ENCODE results near the gene SLC15A3. TPM values are rescaled to one million over a fixed set of nuclear protein-coding genes. Genes with fewer than 3 reads are reported as not detected.

The SLC15A3 gene
- total RNA-seq, 1 experiment from 2014 or later: 5.5 TPM

DNA sequence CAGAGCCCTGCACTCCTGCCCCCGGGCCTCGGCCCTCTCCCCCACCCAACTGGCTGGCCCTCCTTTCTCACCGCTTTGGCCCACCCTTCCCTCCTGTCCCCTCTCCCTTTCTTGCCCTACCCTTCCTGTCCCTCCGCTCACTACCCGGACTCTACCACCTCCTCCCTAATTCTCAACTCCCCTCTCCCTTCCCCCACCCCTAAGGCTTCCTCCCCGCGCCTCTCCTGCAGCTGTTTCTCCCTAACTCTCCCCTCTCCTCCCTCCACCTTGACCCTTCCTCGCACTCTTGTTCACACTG lies 421 bp downstream of the SLC15A3 start:
- H3K27ac ChIP-seq: no peak overlapping the region
- BruUV-seq (replicated peaks): no TSS peak
- H3K9me3 ChIP-seq (ENCODE audit: insufficient read depth, low read depth): no peaks in the 10 kb centered on the region
- no peak overlapping the region for H3K4me3 ChIP-seq
- H3K27me3 ChIP-seq (ENCODE audit: insufficient read depth, low read depth): no peaks in the 10 kb centered on the region
- CTCF ChIA-PET: no interaction called here
- H3F3A ChIP-seq (ENCODE audit: insufficient read depth, low read depth): no peaks in the 10 kb centered on the region
- no peak overlapping the region for H2AFZ ChIP-seq
- no peak overlapping the region for H3K4me2 ChIP-seq
- intact Hi-C loops (cut with micrococcal nuclease; ENCODE audit: unreplicated experiment): no loop called here
- H3K36me3 ChIP-seq (ENCODE audit: low read depth): no peaks in the 10 kb centered on the region
- no peak for DNase-seq
- TF ChIP-seq EZH2 (IDR thresholded peaks at IDR 0.05; ENCODE audit: low read depth) (no peak), CTCF (conservative IDR thresholded peaks at IDR 0.05) (no peak)
- POLR2A ChIA-PET (ENCODE audit: unreplicated experiment): no interaction called here
- H3K9me2 ChIP-seq (ENCODE audit: insufficient read depth): no peaks in the 10 kb centered on the region
- no peaks in the 10 kb centered on the region for H4K20me1 ChIP-seq (ENCODE audit: insufficient read depth)
- H3K79me2 ChIP-seq (ENCODE audit: low read depth): no peaks in the 10 kb centered on the region
- H3K4me1 ChIP-seq (replicated peaks; ENCODE audit: insufficient read depth): no peaks in the 10 kb centered on the region

GRCh38 chr11:60950933-60951605 lies 907 bp downstream of the SLC15A3 start:
- Histone ChIP-seq H3K79me2 (ENCODE audit: low read depth) (no peaks in the 10 kb centered on the region), H3K27ac (no peak overlapping the region), H3K9me2 (ENCODE audit: insufficient read depth) (no peaks in the 10 kb centered on the region), H3K4me1 (replicated peaks; ENCODE audit: insufficient read depth) (no peaks in the 10 kb centered on the region), H3K4me2 (no peak overlapping the region), H3K27me3 (ENCODE audit: insufficient read depth, low read depth) (no peaks in the 10 kb centered on the region), H3F3A (ENCODE audit: insufficient read depth, low read depth) (no peaks in the 10 kb centered on the region), H2AFZ (no peak overlapping the region), H3K36me3 (ENCODE audit: low read depth) (no peaks in the 10 kb centered on the region), H3K4me3 (no peak overlapping the region), H4K20me1 (ENCODE audit: insufficient read depth) (no peaks in the 10 kb centered on the region), H3K9me3 (ENCODE audit: insufficient read depth, low read depth) (no peaks in the 10 kb centered on the region)
- ChIA-PET CTCF (no interaction called here), POLR2A (ENCODE audit: unreplicated experiment) (no interaction called here)
- BruUV-seq (replicated peaks): no TSS peak
- TF ChIP-seq CTCF (conservative IDR thresholded peaks at IDR 0.05): no peak
- no peak for TF ChIP-seq EZH2 (IDR thresholded peaks at IDR 0.05; ENCODE audit: low read depth)
- intact Hi-C loops (cut with micrococcal nuclease; ENCODE audit: unreplicated experiment): no loop called here
- no peak for DNase-seq

GRCh38 chr11:60950024-60950423 lies 2.0 kb downstream of the SLC15A3 start:
- H3K4me2 ChIP-seq: no peak overlapping the region
- no peaks in the 10 kb centered on the region for H3K79me2 ChIP-seq (ENCODE audit: low read depth)
- no peak overlapping the region for H3K4me3 ChIP-seq
- TF ChIP-seq EZH2 (IDR thresholded peaks at IDR 0.05; ENCODE audit: low read depth) (no peak), CTCF (conservative IDR thresholded peaks at IDR 0.05) (no peak)
- H3K9me2 ChIP-seq (ENCODE audit: insufficient read depth): no peaks in the 10 kb centered on the region
- H3K36me3 ChIP-seq (ENCODE audit: low read depth): no peaks in the 10 kb centered on the region
- no peak overlapping the region for H2AFZ ChIP-seq
- CTCF ChIA-PET: no interaction called here
- no peak for DNase-seq
- H3F3A ChIP-seq (ENCODE audit: insufficient read depth, low read depth): no peaks in the 10 kb centered on the region
- no peak overlapping the region for H3K27ac ChIP-seq
- POLR2A ChIA-PET (ENCODE audit: unreplicated experiment): interaction anchor here (0.6 kb wide), 1 partner anchor 38 kb away, joined by 9 read pairs; no protein-coding TSS in a partner anchor
- H3K27me3 ChIP-seq (ENCODE audit: insufficient read depth, low read depth): no peaks in the 10 kb centered on the region
- H3K9me3 ChIP-seq (ENCODE audit: insufficient read depth, low read depth): no peaks in the 10 kb centered on the region
- BruUV-seq (replicated peaks): no TSS peak
- intact Hi-C loops (cut with micrococcal nuclease; ENCODE audit: unreplicated experiment): no loop called here
- no peaks in the 10 kb centered on the region for H3K4me1 ChIP-seq (replicated peaks; ENCODE audit: insufficient read depth)
- H4K20me1 ChIP-seq (ENCODE audit: insufficient read depth): no peaks in the 10 kb centered on the region

Data from PC-9 (cell line).